Astrocyte of the spinal cord (primary cell): ENCODE data around the gene BMPR1A.
A peak's percentile ranks its signal among the peaks of the same experiment; 100 is the strongest.

Experiments
- DNase-seq: peaks from one replicate; pipeline ENCODE4 v3.0.0; 2011; ENCODE audit warnings: low read depth, low spot score
- H3K4me3 ChIP-seq: 2 replicates; pipeline ENCODE4 v1.5.1; 2011; ENCODE audit warnings: low read depth, mild to moderate bottlenecking, low read length, moderate library complexity
- in situ Hi-C: cut with HindIII; loops from 2 replicates; pipeline ENCODE4 v1.10.0; 2017; ENCODE audit warnings: low sequenced_read_pairs
- TF ChIP-seq, protein P1 (sequence below): IDR thresholded peaks from 2 replicates; pipeline ENCODE4 v1.5.1; 2012; ENCODE audit warnings: low read depth, mild to moderate bottlenecking, low read length, inconsistent platforms

BMPR1A gene

DNA sequence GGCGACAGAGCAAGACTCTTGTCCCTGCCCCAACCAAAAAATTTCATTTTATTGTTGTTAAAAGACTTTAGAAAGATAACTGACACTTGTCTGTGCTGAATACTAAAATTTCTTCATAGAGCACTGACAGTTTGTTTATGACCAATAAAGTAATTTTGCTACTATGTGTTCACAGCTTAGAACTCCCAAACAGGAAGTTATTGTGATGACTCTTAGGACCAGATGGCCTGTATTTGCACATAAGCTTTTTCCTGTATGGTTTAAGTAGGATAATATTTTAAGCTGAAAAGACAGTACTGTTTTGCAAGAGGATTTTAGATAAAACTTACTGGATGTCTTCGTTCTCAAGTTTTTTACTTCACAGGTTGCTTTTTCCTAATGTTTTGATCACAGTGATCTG is 120.3 kb downstream of the BMPR1A start:
- in situ Hi-C loops: no loop called here
- DNase-seq: no peak
- no peak overlapping the region for H3K4me3 ChIP-seq
- TF ChIP-seq, protein P1, sequence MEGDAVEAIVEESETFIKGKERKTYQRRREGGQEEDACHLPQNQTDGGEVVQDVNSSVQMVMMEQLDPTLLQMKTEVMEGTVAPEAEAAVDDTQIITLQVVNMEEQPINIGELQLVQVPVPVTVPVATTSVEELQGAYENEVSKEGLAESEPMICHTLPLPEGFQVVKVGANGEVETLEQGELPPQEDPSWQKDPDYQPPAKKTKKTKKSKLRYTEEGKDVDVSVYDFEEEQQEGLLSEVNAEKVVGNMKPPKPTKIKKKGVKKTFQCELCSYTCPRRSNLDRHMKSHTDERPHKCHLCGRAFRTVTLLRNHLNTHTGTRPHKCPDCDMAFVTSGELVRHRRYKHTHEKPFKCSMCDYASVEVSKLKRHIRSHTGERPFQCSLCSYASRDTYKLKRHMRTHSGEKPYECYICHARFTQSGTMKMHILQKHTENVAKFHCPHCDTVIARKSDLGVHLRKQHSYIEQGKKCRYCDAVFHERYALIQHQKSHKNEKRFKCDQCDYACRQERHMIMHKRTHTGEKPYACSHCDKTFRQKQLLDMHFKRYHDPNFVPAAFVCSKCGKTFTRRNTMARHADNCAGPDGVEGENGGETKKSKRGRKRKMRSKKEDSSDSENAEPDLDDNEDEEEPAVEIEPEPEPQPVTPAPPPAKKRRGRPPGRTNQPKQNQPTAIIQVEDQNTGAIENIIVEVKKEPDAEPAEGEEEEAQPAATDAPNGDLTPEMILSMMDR: no peak

DNA sequence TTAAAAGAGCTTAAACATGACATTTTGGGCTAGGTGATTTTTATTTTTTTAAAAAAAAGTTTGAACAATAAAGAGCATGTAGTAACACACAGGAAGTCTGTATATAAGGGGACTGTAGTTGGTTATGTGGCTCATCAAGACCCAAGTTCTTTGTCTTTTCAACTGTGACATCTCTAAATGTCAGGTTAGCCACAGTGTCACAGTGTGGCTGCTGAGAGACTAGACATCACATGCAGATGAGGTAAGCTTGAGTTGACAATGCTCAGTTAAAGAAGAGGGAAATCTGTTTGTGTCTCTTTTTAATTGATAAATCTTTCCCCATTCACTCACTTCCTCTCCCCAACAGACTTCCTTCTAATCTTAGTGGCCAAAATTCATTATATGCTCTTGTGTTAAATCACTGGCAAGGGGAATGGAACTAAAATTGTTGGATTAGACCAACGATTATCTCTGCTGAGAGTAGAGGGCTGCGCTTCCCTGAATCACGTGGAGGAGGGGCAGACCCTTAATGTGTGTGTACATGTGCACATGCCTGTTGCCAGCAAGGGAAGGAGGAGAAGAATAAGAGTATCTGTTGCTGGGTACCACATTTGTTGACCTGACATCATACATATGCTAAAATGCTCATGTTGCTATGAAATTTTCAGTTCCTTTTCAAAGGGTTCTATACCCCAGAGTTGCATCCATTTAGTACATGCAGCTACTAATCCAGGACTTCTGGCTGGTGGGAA is 122.7 kb downstream of the BMPR1A start:
- no peak overlapping the region for H3K4me3 ChIP-seq
- TF ChIP-seq, protein P1: no peak
- in situ Hi-C loops: no loop called here
- DNase-seq: no peak

DNA sequence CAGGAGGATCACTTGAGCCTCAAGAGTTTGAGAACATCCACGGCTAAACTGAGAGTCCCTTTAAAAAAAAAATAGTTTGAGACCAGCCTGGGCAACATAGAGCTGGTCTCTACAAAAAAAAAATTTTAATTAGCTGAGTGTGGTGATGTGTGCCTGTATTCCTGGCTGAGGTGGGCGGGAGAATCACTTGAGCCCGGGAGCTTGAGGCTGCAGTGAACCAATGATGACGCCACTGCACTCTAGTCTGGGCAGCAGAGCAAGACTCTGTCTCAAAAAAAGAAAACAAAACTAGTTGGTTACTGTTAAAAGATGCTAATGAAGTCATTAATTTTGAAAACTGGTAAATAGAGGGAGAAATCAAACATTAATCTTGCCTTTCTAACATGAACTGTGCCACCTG is 124.6 kb downstream of the BMPR1A start:
- TF ChIP-seq, protein P1: no peak
- H3K4me3 ChIP-seq: no peak overlapping the region
- DNase-seq: no peak
- in situ Hi-C loops: no loop called here

DNA sequence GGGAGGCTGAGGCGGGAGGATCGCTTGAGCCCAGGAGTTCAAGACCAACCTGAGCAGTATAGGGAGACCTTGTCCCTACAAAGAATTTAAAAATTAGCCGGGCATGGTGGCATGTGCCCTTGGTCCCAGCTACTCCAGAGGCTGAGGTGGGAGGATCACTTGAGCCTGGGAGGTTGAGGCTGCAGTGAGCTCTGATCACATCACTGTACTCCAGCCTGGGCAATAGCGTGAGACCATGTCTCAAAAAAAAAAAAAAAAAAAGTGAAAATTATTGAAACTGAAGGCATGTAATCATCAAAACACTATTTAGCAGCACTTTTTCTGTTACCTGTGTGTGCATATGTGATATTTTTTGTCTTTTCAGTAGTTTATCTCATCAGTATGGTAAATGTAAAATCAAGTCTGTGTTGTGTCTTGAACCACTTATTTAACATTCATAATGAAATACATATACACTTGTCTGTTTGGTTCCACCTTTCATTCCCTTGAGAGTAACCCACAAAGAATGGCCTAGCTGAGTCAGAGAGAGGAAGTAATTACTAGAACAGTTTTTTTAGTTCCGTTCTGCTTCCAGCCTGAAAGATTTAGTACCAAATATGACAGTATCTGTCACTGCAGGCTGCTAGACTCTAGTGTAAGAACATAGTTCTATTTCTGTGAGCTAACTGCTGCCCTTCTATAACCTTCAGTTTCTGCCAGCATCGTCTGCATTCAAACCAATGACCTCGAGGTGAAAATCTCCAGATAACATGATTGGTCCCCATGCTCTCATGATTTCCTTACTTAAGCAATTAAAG is 132.4 kb downstream of the BMPR1A start:
- in situ Hi-C loops: no loop called here
- DNase-seq: peak; percentile 51
- TF ChIP-seq, protein P1: no peak
- no peak overlapping the region for H3K4me3 ChIP-seq

- no peak overlapping the region for H3K4me3 ChIP-seq
- TF ChIP-seq, protein P1: no peak
- in situ Hi-C loops: no loop called here
- DNase-seq: no peak
Observed at GRCh38 chr10:86889997-86890396, 133.6 kb downstream of the BMPR1A start.

GRCh38 chr10:86898511-86898910 is 142.1 kb downstream of the BMPR1A start:
- DNase-seq: no peak
- TF ChIP-seq, protein P1: no peak
- no peak overlapping the region for H3K4me3 ChIP-seq
- in situ Hi-C loops: no loop called here
